Central memory CD4-positive, alpha-beta T cell (primary cell): Measurements from ENCODE around the gene CD3D.

ENCODE experiments used
- DNase-seq: peaks from one replicate; pipeline ENCODE4 v3.0.0; 2022

Gene CD3D

DNA sequence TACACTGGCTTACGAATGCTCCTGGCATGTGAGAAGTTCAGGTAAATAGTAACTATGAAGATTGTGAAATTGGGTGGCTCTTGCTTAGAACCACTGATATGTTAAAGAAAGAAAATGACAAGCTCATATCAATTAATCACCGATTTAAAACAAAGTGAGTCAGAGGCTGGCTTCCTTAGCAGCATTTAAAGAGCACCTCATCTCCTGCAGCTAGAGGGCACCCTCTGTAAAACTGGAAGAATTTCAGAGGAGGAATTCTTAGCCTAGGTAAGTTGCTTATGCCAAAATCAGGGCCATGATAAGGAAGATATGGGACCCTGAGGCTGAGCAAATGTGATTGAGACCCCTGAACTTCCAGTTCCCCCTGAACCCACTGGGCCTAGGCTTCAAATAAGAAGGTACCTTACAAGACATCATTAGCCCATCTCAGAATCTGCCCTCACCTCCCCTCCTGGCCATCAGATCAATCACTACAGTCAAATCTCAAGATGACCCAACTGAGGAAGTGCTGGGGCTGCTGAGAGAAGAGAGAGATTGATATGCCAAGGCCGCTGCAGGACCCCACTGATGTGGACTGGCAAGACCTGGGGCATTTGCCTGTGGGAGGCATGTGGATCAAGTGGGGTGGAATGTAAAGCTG lies 46.6 kb downstream of the CD3D start:
- peak; percentile 43 for DNase-seq

DNA sequence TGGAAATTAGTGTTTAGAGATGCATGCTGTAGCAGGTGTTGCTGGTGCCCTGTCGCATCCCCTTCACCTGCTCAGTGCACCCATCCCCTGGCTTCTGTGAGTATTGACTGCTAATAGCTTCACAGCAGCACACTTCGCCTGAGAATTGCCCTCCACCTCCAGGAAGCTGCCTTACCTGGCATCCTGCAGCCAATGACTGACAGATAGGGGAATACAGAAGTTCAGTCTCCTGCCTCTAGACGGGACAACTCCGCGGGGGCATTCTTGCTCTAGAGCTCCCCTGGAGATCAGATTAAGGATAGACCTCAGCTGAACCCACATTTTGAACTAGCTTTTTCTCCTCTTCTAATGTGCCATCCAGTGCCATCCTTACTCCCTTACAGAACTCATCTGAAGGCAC lies 47.3 kb downstream of the CD3D start:
- DNase-seq: no peak

DNA sequence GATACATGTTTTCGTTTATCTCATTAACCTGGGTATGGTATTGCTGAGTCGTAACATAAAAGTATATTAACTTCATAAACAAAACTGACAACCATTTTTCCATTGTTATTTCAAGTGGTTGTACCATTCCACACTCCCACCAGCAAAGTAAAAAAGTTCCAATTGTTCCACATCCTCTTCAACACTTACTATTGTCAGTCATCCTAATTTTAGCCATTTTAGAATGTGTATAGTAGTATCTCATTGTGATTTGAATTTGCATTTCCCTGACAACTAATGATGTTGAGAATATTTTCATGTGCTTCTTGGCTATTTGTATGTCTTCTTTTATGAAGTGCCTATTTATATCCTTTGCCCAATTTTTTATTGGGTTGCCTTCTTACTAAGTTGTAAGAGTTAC lies 48.5 kb downstream of the CD3D start:
- no peak for DNase-seq

DNA sequence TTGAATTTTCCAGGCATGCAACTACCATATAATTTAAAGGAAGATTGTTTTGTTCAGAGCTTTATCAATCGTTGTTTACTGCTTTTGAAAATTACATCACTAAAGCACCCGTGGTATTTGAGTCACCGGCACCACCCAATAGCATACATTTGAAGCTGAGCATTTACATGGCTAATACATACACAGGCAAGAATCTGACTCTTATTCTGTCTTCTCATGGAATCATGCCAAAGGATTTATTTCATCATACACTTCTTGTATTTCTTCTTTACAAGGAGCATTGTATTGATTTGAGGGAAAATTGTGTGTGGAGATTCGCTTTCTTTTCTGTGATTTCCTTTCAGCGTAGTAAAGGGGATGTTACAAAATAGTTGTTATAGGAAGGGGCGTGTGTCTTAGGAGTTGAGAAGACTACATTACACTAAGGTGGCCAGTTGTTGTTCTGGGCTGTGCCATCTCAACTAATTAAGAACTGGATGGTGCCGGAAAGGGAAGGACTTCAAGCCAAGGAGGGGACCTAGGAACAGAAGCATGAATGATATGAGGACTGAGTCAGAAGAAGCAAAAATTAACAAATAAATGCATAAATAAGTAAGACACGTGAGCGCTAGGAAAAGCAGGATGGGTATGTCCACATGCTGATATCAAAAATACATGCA lies 50.9 kb downstream of the CD3D start:
- DNase-seq: no peak

DNA sequence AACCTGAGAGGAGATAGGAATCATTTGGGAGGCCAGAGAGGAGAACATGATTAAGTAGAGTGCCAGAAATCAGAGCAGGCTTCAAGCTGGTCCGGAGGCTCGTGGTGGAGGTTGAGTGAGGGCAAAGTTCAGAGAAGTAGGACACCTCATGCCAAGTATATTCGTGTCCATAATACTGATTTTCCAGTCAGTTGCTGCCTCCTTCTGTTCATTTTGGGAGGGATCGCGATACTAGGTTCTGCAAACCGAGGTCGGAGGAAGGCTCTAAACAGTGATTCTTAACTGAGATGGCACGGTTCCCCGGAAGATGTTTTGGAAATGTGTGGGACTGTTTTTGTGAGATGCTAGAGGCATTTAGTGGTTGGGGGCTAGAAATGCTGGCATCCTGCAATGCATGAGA lies 51.6 kb downstream of the CD3D start:
- DNase-seq: peak; percentile 44

DNA sequence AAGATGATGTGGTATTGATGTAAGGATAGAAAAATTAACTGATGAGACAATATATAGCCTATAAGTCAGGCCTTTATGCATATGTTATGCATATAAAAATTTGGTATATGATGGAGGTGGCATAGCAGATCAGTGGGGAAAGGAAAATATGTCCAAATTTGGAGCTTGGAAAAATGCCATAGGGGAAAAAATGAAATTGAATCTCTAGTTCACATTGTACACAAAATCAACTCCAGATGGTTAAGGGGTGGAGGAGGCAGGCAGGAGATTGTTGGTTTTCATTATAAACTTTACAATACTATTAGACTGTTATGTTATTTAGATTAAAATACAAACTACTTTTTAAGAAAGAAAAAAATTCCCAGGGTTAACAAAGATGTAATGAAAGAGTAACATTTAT lies 53.1 kb downstream of the CD3D start:
- no peak for DNase-seq
